Activated CD4-positive, alpha-beta T cell treated with anti-CD3 and anti-CD28 coated beads, Interleukin-2, amount 10 ng/mL, durations not matched to agents 24 days and 14 days (primary cell): ENCODE data around the gene USO1. TPM values are rescaled to one million over a fixed set of nuclear protein-coding genes. Genes with fewer than 3 reads are reported as not detected.
"Not testable (repeated sequence)": the region's sequence is repeated elsewhere in the genome, so short reads cannot be mapped to it uniquely, and the experiment has no call there.

Experiments used
- DNase-seq: peaks from one replicate; pipeline ENCODE4 v3.0.0; 2022
- H3K27ac Mint-ChIP-seq: one replicate; pipeline ENCODE4 v1.8.0; 2022; ENCODE audit warnings: mild to moderate bottlenecking, mixed read lengths
- H3K27me3 Mint-ChIP-seq: one replicate; pipeline ENCODE4 v1.8.0; 2022; ENCODE audit warnings: mixed read lengths
- H3K36me3 Mint-ChIP-seq: one replicate; pipeline ENCODE4 v1.8.0; 2022; ENCODE audit warnings: low read depth, mild to moderate bottlenecking, mixed read lengths
- H3K4me1 Mint-ChIP-seq: one replicate; pipeline ENCODE4 v1.8.0; 2021; ENCODE audit warnings: mixed read lengths
- H3K4me3 Mint-ChIP-seq: one replicate; pipeline ENCODE4 v1.8.0; 2022; ENCODE audit warnings: mild to moderate bottlenecking, moderate library complexity, mixed read lengths
- H3K9me3 Mint-ChIP-seq: one replicate; pipeline ENCODE4 v1.8.0; 2021; ENCODE audit warnings: mixed read lengths
- intact Hi-C: fragments of 100-400 bp; cut with micrococcal nuclease; formaldehyde crosslinking; loops from one replicate; pipeline ENCODE4 v1.15.1; 2023
- total RNA-seq: library from RNA; stranded (reverse); gene quantifications from 2 replicates; pipeline ENCODE4 v1.2.3, GENCODE V29; 2022

USO1 gene
- total RNA-seq, 1 donor from 2014 or later = 42.8 TPM

DNA sequence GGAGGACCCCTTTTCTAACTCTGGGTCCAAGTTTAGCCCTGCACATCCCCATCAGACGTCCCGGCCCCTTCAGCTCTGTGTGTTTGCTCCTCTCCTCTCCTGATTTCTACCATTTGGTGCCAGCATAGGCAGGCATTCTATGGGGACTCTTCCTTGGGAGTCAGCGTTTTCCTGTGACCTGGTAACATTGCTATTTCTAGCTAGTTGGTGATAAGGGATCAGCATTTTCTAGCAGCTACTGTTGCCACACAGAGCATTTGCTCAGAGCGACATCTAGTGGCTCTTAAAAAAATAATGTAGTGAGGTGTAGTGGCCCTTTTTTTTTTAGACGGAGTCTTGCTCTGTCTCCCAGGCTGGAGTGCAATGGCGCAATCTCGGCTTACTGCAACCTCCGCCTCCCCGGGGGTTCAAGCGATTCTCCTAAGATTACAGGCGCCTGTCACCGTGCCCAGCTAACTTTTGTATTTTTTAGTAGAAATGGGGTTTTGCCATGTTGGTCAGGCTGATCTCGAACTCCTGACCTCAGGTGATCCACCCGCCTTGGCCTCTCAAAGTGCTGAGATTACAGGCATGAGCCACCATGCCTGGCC is 123.9 kb downstream of the USO1 start:
- intact Hi-C loops = loop anchor here (2.0 kb wide), 1 partner anchor 123 kb away; the partner anchor contains the start of gene USO1
- H3K27ac Mint-ChIP-seq, H3K9me3 Mint-ChIP-seq, H3K27me3 Mint-ChIP-seq, H3K4me3 Mint-ChIP-seq, H3K36me3 Mint-ChIP-seq: not testable (repeated sequence)
- H3K4me1 Mint-ChIP-seq = peaks cover 13% of the 10 kb centered on the region
- peak; percentile 80 for DNase-seq

DNA sequence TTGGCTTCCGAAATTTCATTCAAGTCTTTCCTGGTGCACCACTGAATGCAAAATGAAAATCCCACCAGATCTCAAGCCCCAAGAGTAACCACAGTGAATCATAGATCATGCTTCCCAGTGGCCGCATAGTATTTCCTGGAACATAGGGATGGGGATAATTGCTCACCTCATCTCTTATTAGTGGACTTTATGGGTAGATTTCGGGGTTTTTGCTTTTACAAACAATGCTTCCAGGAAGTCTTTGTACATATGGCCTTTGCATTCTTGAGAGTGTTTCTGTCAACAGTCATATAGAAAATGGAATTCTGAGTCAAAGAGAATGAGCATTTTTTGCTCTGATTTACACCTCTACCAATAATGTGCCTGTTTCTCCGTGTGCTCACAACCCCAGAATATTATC is 124.5 kb downstream of the USO1 start:
- no peak overlapping the region for H3K4me3 Mint-ChIP-seq
- H3K27ac Mint-ChIP-seq = no peak overlapping the region

DNA sequence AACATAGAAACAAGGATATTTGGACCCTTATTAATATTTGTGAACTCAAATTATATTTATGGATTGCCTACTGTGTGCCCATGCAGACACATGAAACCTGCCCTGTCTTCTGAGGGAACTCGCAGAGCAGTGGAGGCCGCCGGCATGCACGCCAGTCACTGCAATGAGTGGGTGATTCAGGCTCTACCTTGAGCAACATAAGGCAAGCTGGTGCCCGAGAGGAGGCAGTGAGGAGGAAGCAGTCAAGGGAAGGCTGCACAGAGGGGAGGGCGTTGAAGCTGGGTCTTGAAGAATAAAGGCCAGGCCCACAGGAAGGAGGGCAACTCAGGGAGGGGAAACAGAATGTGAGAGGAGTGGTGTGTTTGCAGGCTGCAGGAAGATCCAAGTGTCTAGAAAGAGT is 125.1 kb downstream of the USO1 start:
- H3K4me1 Mint-ChIP-seq = peaks cover 11% of the 10 kb centered on the region
- no peak for DNase-seq
- H3K36me3 Mint-ChIP-seq = no peaks in the 10 kb centered on the region
- no peak overlapping the region for H3K4me3 Mint-ChIP-seq
- no peak overlapping the region for H3K27ac Mint-ChIP-seq
- intact Hi-C loops = loop anchor here (2.0 kb wide), 1 partner anchor 125 kb away; the partner anchor contains the start of gene USO1
- no peaks in the 10 kb centered on the region for H3K9me3 Mint-ChIP-seq
- H3K27me3 Mint-ChIP-seq = peaks cover 9% of the 10 kb centered on the region

More for the DNA sequence above, 124.5 kb downstream of the USO1 start:
- no peak for DNase-seq
- H3K4me1 Mint-ChIP-seq = peaks cover 13% of the 10 kb centered on the region
- intact Hi-C loops = loop anchor here (2.0 kb wide), 1 partner anchor 124 kb away; the partner anchor contains the start of gene USO1
- no peaks in the 10 kb centered on the region for H3K36me3 Mint-ChIP-seq
- H3K27me3 Mint-ChIP-seq = peaks cover 6% of the 10 kb centered on the region
- H3K9me3 Mint-ChIP-seq = no peaks in the 10 kb centered on the region

GRCh38 chr4:75858721-75859120 is 134.3 kb downstream of the USO1 start:
- Mint-ChIP-seq H3K27me3 (peaks cover 4% of the 10 kb centered on the region), H3K4me3 (no peak overlapping the region), H3K9me3 (no peaks in the 10 kb centered on the region), H3K4me1 (no peaks in the 10 kb centered on the region), H3K36me3 (no peaks in the 10 kb centered on the region), H3K27ac (no peak overlapping the region)
- intact Hi-C loops = no loop called here
- no peak for DNase-seq

GRCh38 chr4:75860606-75861005 is 136.2 kb downstream of the USO1 start:
- Mint-ChIP-seq H3K36me3 (no peaks in the 10 kb centered on the region), H3K27me3 (peaks cover 5% of the 10 kb centered on the region), H3K27ac (no peak overlapping the region), H3K4me3 (no peak overlapping the region), H3K4me1 (no peaks in the 10 kb centered on the region), H3K9me3 (no peaks in the 10 kb centered on the region)
- DNase-seq = no peak
- intact Hi-C loops = no loop called here

Other genes starting within 250 kb of the USO1 start
- gene RCHY1, start 210.2 kb upstream of the USO1 start, total RNA-seq = 22.4 and 29.4 TPM in 2 replicates
- 16.3 and 22.7 TPM in 2 replicates for gene THAP6, start 210.1 kb upstream of the USO1 start, total RNA-seq
- 0.43 and 0.47 TPM in 2 replicates for gene ODAPH, start 168.5 kb upstream of the USO1 start, total RNA-seq
- 0.36 TPM in 1 of 2 replicates, not detected in the other for gene CDKL2, start 94.0 kb upstream of the USO1 start, total RNA-seq
- 135 and 146 TPM in 2 replicates for gene G3BP2, start 51.2 kb upstream of the USO1 start, total RNA-seq
- gene PPEF2, start 177.9 kb downstream of the USO1 start, total RNA-seq = 0.23 TPM in 1 of 2 replicates, not detected in the other
- 31.9 and 35.6 TPM in 2 replicates for gene NAAA, start 216.4 kb downstream of the USO1 start, total RNA-seq